ENCODE data around the gene KRT78. TPM values are rescaled to one million over a fixed set of nuclear protein-coding genes. Genes with fewer than 3 reads are reported as not detected.

KRT78 gene
- total and polyA plus RNA-seq, 3 donors from 2014 or later = 0.93 to 1.1 (median 0.99) TPM

DNA sequence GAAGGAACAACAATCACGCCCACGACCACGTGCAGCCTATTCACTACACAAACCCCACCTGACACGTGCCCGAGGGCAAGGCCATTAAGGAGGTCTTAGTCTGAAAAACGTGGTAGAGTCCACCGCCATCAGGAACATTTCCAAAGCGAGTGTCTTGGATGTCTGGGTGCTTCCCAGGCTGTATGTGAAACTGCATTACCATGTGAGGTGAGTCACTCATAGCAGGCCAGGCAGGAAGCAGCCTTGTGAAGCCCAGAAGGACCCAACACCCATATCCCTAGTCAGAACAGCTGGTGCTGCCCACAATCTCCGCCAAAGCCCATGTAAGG is 11.4 kb downstream of the KRT78 start:
- no peak overlapping the region for H3K4me3 ChIP-seq
- intact Hi-C loops (cut with DNase I; ENCODE audit: low total_unique reads) = no loop called here
- H3K36me3 ChIP-seq (ENCODE audit: low read depth, missing control alignments) = no peaks in the 10 kb centered on the region
- no peaks in the 10 kb centered on the region for H3K27me3 ChIP-seq
- WGBS, 2 donors = 83 to 88% methylated on average over 9 of the region's 9 CpGs
- H3K9me3 ChIP-seq = no peaks in the 10 kb centered on the region
- no peaks in the 10 kb centered on the region for H3K4me1 ChIP-seq
- TF ChIP-seq CTCF (IDR thresholded peaks at IDR 0.05) (no peak), POLR2A (IDR thresholded peaks at IDR 0.05) (no peak)
- no peak for DNase-seq
- H3K27ac ChIP-seq = no peak overlapping the region

GRCh38 chr12:52836491-52837412 is 12.0 kb downstream of the KRT78 start:
- Histone ChIP-seq H3K27ac (no peak overlapping the region), H3K4me1 (no peaks in the 10 kb centered on the region), H3K4me3 (no peak overlapping the region), H3K36me3 (ENCODE audit: low read depth, missing control alignments) (no peaks in the 10 kb centered on the region), H3K9me3 (no peaks in the 10 kb centered on the region), H3K27me3 (no peaks in the 10 kb centered on the region)
- DNase-seq = no peak
- no peak for TF ChIP-seq CTCF (IDR thresholded peaks at IDR 0.05)
- TF ChIP-seq POLR2A (IDR thresholded peaks at IDR 0.05) = no peak
- 91 to 94% methylated on average over 9 of the region's 9 CpGs for WGBS, 2 donors
- intact Hi-C loops (cut with DNase I; ENCODE audit: low total_unique reads) = no loop called here

DNA sequence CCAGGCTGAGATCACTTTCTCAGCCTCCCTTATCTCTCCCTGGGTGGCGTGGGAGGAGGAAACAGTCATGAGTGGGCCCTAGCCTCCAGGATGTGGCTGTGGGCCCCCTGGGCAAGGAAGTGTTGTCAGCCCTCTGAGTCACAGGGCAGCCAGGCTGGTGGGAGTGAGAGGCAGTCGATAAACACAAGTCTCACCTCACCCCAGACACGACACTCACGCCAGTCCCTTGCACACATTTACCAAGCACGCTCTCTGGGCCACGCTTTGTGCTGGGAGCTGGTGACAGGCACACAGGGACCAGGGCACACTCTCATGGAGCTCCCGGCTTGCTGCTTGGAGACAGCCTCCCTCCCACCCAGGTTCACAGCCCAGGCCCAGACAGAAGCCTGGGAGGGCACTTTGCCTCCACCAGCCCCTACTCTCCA is 12.7 kb downstream of the KRT78 start:
- H3K4me1 ChIP-seq = no peaks in the 10 kb centered on the region
- 75 to 88% methylated on average over 6 to 7 of the region's 7 CpGs for WGBS, 2 donors
- no peak overlapping the region for H3K4me3 ChIP-seq
- no peaks in the 10 kb centered on the region for H3K9me3 ChIP-seq
- H3K27me3 ChIP-seq = no peaks in the 10 kb centered on the region
- DNase-seq = no peak
- no peak for TF ChIP-seq POLR2A (IDR thresholded peaks at IDR 0.05)
- TF ChIP-seq CTCF (IDR thresholded peaks at IDR 0.05) = no peak
- intact Hi-C loops (cut with DNase I; ENCODE audit: low total_unique reads) = no loop called here
- H3K27ac ChIP-seq = no peak overlapping the region
- H3K36me3 ChIP-seq (ENCODE audit: low read depth, missing control alignments) = no peaks in the 10 kb centered on the region

DNA sequence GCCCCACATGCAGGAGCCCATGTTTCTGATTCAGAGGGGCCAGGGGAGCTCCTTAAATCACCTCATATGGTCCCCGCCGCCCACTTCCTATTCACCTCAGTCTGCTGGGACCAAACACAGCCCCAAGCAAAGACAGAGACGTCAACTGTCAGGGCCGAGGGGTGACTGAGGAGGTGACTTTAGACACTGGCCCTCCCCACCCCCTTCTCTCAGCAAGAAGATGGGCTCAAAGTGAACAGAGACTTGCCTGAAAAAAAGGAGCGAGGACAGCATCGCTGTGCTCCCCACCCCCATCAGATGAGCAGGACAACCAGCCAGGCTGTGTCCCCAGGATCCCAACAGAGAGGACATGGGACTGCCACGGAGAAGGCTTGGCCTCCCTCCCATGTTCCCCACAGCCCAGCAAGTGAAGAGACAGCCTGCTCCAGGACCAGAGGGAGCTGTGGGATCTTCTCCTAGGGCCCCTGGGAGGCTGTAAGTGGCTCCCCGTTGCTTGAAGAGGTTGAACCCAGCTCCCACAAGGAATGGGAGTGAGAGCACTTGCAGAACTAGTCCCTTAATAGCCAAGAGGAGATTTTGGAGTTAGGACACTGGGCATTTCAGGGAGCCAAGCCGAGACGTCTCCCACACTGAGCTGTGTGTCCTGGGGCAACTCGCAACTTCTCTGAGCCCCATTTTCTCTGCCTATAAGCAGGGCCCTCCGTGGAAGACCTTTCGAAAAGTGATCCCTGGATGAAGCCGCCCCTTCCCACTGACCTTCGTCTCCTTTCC is 13.3 kb downstream of the KRT78 start:
- H3K4me1 ChIP-seq = no peaks in the 10 kb centered on the region
- WGBS, 2 donors = 81 to 83% methylated on average over 12 to 15 of the region's 15 CpGs
- DNase-seq = no peak
- H3K9me3 ChIP-seq = no peaks in the 10 kb centered on the region
- intact Hi-C loops (cut with DNase I; ENCODE audit: low total_unique reads) = no loop called here
- no peaks in the 10 kb centered on the region for H3K36me3 ChIP-seq (ENCODE audit: low read depth, missing control alignments)
- H3K27me3 ChIP-seq = no peaks in the 10 kb centered on the region
- H3K27ac ChIP-seq = no peak overlapping the region
- no peak for TF ChIP-seq CTCF (IDR thresholded peaks at IDR 0.05)
- TF ChIP-seq POLR2A (IDR thresholded peaks at IDR 0.05) = no peak
- H3K4me3 ChIP-seq = no peak overlapping the region

Measured in testis (tissue), 3 donors.